GM15510 (cell line): ENCODE results near the gene SMYD3.

ENCODE experiments used
- POLR2A ChIP-seq: IDR thresholded peaks from 3 replicates; pipeline ENCODE4 v1.6.1; 2011; ENCODE audit warnings: borderline replicate concordance; ENCODE audit not compliant: insufficient read length; ENCODE audit errors: extremely low read depth

SMYD3 gene

GRCh38 chr1:246279402-246279801, 227.7 kb downstream of the SMYD3 start:
- TF ChIP-seq POLR2A: no peak

DNA sequence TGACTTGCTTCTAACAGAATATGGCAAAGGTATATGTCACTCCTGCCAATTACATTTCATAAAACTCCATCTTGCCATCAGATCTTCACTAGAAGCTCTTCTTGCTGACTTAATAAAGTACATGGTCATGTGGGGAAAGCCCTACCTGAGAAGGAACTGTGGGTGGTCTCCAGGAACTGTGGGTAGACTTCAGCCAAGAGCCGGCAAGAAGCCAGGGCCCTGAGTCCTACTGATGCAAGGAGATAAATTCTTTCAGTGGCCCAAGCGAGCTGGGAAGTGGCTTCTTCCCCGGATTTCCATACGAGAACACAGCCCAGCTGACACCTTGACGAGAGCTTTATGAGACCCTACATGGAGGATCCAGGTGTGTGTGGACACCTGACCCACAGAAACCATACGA, 228.7 kb downstream of the SMYD3 start:
- TF ChIP-seq POLR2A: no peak

DNA sequence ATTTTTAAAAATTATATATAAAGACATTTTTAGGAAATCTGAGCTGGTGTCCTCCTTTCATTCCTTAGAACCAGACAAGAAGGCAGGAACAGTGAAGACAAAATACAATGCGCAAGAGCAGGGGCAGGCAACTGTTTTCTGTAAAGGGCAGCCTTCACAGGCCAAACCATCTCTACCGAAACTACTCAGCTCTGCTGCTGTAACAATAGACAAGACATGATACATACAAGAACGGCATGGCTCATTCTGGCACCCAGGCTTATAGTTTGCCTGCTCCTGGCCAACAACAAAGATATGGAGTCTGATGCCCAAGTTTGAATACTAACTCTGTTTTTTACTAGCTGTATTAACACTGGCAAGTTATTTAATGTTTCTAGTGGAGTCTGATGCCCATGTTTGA, 232.0 kb downstream of the SMYD3 start:
- no peak for TF ChIP-seq POLR2A

GRCh38 chr1:246274186-246274585, 232.9 kb downstream of the SMYD3 start:
- no peak for TF ChIP-seq POLR2A

DNA sequence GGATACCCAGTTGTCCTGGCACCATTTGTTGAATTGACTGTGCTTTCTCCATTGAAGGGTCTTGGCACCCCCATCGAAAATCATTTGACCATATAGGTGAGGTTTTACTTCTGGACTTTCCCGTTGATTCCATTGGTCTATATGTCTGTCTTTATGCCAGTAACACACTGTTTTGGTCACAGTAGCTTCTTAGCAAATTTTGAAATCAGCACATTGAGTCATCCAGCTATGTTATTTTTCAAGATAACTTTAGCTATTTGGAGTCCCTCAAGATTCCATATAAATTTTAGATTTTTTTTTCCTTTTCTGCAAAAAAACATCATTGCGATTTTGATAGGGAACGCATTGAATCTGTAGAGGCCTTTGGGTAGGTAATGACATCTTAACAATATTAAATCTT, 235.6 kb downstream of the SMYD3 start:
- no peak for TF ChIP-seq POLR2A

- no peak for TF ChIP-seq POLR2A
Observed at GRCh38 chr1:246270236-246270635, 236.8 kb downstream of the SMYD3 start.

GRCh38 chr1:246269466-246269865, 237.6 kb downstream of the SMYD3 start:
- TF ChIP-seq POLR2A: no peak

- TF ChIP-seq POLR2A: no peak
Observed at GRCh38 chr1:246267896-246268295, 239.2 kb downstream of the SMYD3 start.

- no peak for TF ChIP-seq POLR2A
Observed at GRCh38 chr1:246267426-246267825, 239.7 kb downstream of the SMYD3 start.

DNA sequence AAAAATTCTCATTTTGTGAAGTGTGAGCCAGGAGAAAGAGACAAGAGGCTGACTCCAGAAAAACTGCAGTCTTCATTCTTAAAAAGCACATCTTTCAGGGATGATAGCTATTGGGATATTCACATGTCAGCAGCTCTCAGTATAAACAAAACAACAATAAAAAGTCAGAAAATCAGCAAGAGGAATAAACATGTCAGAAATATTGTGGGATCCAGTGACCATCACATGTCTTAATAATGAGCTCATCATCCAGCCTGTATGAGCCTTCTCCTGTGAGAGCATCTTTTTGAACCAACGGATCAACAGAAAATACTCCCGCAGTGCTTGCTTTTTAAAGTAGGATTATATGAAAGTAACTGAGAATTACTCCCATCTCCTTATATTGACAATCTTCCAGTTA, 241.6 kb downstream of the SMYD3 start:
- TF ChIP-seq POLR2A: no peak

DNA sequence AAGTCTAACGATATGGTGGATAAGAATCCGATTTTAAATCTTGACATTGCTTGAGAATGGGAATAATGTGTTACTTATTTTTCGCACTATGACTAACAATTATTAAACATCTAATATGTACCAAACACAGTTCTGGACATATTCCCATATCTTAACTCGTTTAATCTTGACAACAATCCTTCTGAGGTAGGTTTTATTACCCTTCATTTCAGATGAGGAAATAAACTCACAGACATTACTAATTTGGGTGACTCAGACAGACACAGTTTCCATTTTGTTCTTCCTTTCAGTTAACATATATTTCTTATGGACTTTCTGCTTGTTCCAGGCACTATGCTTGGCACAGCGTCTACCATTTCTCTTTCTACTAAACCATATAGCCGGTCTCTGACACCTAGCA, 244.8 kb downstream of the SMYD3 start:
- no peak for TF ChIP-seq POLR2A

GRCh38 chr1:246261639-246262038, 245.4 kb downstream of the SMYD3 start:
- TF ChIP-seq POLR2A: no peak

DNA sequence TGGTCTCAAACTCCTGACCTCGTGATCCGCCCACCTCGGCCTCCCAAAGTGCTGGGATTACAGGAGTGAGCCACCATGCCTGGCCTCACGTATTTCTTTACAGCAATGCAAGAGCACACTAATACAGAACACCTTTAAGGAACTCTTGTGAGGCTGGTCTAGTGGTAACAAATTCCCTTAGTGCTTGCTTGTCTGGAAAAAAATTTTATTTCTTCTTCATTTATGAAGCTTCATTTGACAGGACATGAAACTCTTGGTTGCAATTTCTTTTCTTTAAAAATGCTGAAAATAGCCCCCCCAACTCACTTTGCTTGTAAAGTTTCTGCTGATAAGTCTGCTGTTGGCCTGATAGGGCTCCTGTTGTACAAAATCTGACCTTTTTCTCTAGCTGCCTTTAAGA, 248.8 kb downstream of the SMYD3 start:
- TF ChIP-seq POLR2A: no peak

DNA sequence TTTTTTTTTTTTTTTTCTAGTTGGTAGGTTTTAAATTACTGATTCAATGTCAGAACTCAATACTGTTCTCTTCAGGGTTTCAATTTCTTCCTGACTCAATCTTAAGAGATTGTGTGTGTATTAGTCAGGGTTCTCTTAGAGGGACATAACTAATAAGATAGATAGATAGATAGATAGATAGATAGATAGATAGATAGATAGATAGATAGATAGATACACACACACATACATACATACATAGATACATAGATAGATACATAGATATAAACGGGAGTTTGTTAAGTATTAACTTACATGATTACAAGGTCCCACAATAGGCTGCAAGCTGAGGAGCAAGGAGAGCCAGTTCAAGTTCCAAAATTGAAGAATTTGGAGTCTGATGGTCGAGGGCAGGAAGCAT, 251.3 kb downstream of the SMYD3 start:
- TF ChIP-seq POLR2A: no peak

DNA sequence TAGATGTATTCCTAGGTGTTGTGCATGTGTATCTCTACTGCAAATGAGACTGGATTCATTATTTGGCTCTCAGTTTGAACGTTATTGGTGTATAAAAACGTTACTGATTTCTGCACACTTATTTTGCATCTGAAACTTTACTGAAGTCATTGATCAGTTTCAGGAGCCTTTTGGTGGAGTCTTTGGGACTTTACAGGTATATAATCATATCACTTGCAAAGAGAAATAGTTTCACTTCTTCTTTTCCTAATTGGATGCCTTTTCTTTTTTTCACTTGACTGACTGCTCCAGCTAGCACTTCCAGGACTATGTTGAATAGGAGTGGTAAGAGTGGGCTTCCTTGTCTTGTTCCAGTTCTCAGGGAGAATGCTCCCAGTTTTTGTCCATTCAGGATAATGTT, 252.2 kb downstream of the SMYD3 start:
- no peak for TF ChIP-seq POLR2A

GRCh38 chr1:246246430-246246829, 260.6 kb downstream of the SMYD3 start:
- TF ChIP-seq POLR2A: no peak

DNA sequence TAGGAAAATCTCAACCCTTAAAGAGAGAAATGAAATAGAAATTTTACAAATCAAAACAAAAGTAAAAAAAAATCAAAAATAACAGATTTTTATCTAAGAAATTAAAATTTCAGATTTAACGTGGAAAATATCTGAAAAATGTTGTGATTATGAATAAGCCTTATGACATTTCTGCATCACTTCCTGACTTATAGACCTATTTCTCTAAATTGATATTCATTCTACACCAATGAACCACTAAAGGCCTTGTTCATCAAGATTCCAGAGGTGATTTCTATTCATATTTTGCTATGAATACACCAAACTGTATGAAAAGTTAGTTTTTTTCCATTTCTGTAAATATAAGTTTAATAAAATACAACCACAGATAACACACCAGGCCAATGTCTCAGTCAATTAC, 261.5 kb downstream of the SMYD3 start:
- TF ChIP-seq POLR2A: no peak

GRCh38 chr1:246232126-246232525, 275.0 kb downstream of the SMYD3 start:
- TF ChIP-seq POLR2A: no peak

GRCh38 chr1:246226041-246226440, 281.0 kb downstream of the SMYD3 start:
- no peak for TF ChIP-seq POLR2A
